Common myeloid progenitor, CD34-positive (primary cell): ENCODE results near the gene C9orf152.

Experiments
- CTCF ChIA-PET: fragments of 350-600 bp; sonication (Branson Sonifier 250); formaldehyde crosslinking; loops from one replicate; lab custom pipeline; 2021; ENCODE audit warnings: antibody characterized with exemption; lab: Charles Lee
- POLR2A ChIA-PET: fragments of 350-600 bp; sonication (Branson Sonifier 250); formaldehyde crosslinking; loops from one replicate; lab custom pipeline; 2021; ENCODE audit warnings: antibody characterized with exemption; lab: Charles Lee
- DNase-seq, 3 donors: peaks; one replicate each; pipeline versions ENCODE4 v3.0.0 to v3.0.0-alpha.2; 2013
- H3K27ac ChIP-seq, 2 experiments: 1 replicate in 1 of 2; 2 replicates in 1 of 2; pipeline ENCODE4 v1.7.0; 2013; ENCODE audit warnings: inconsistent platforms in 2 of 2, low read length in 2 of 2, mild to moderate bottlenecking in 2 of 2, low read depth in 1 of 2, moderate library complexity in 1 of 2; ENCODE audit not compliant: severe bottlenecking in 2 of 2, insufficient read depth in 1 of 2, poor library complexity in 1 of 2
- H3K27me3 ChIP-seq, 5 experiments: replicated peaks in 2 of 5; 1 replicate in 3 of 5; 2 replicates in 2 of 5; pipeline versions ENCODE4 v1.6.1 to v1.7.0; 2013; ENCODE audit warnings: low read length in 4 of 5, mild to moderate bottlenecking in 2 of 5, moderate library complexity in 2 of 5, inconsistent platforms in 1 of 5; ENCODE audit not compliant: insufficient read depth in 5 of 5, control insufficient read depth in 4 of 5
- H3K36me3 ChIP-seq, 4 experiments: 1 replicate in 2 of 4; 2 replicates in 2 of 4; pipeline versions ENCODE4 v1.6.1 to v1.7.0; 2013; ENCODE audit warnings: low read length in 3 of 4, control low read depth in 1 of 4, mild to moderate bottlenecking in 1 of 4; ENCODE audit not compliant: control insufficient read depth in 4 of 4, insufficient read depth in 4 of 4
- H3K4me1 ChIP-seq, 4 experiments: 1 replicate in 3 of 4; 2 replicates in 1 of 4; pipeline versions ENCODE4 v1.6.1 to v1.7.1; 2013; ENCODE audit warnings: low read length in 3 of 4, mild to moderate bottlenecking in 3 of 4, control low read depth in 1 of 4, inconsistent platforms in 1 of 4, moderate library complexity in 1 of 4; ENCODE audit not compliant: control insufficient read depth in 4 of 4, insufficient read depth in 4 of 4; ENCODE audit errors: control extremely low read depth in 1 of 4
- H3K4me3 ChIP-seq, 7 experiments: 1 replicate in 4 of 7; 2 replicates in 3 of 7; pipeline versions ENCODE4 v1.5.1 to v1.7.0; 2013; ENCODE audit warnings: mild to moderate bottlenecking in 7 of 7, low read length in 6 of 7, moderate library complexity in 6 of 7, inconsistent platforms in 2 of 7, low read depth in 2 of 7, control low read depth in 1 of 7; ENCODE audit not compliant: insufficient read depth in 4 of 7, control insufficient read depth in 1 of 7; ENCODE audit errors: extremely low read depth in 1 of 7
- H3K9me3 ChIP-seq, 5 experiments: 1 replicate in 4 of 5; 2 replicates in 1 of 5; pipeline versions ENCODE4 v1.6.1 to v1.7.1; 2013; ENCODE audit warnings: low read length in 4 of 5, mild to moderate bottlenecking in 2 of 5, inconsistent platforms in 1 of 5, low read depth in 1 of 5, moderate library complexity in 1 of 5; ENCODE audit not compliant: control insufficient read depth in 4 of 5, insufficient read depth in 2 of 5; ENCODE audit errors: control extremely low read depth in 1 of 5
- WGBS: methylation state at CpG from one replicate; pipeline ENCODE4 v1.1.5; 2013; ENCODE audit not compliant: insufficient coverage; 5-methylcytosine and 5-hydroxymethylcytosine counted together

Gene C9orf152

DNA sequence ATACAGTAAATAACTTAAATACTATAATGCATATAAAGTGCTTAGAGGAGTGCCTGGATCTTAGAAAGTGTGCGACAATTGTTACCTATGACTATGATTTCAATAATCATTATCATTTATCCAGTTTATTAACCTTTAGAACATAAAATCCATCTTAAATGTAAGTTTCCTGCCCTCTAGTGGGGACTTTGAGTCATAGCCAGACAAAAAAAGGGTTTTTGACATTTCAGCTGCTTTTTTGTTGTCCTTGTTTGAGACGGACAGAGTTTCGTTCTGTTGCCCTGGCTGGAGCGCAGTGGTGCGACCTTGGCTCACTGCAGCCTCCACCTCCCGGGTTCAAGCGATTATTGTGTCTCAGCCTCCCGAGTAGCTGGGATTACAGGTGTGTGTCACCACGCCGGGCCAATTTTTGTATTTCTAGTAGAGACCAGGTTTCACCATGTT lies 9.7 kb upstream of the C9orf152 start:
- CTCF ChIA-PET = interaction anchor here (1.2 to 11.1 kb wide), 6 partner anchors 11 to 314 kb away, joined by 3 to 134 read pairs (median 8); no protein-coding TSS in a partner anchor
- DNase-seq = peak; percentile 61 to 72 (median 65)
- H3K4me3 ChIP-seq = peak overlapping the region in 1 of 7 experiments; percentile 13
- 39% methylated on average over 9 of the region's 10 CpGs for WGBS
- POLR2A ChIA-PET = no interaction called here
- H3K4me1 ChIP-seq = peaks cover 0 to 7% (median 4%) of the 10 kb centered on the region in 4 experiments
- no peaks in the 10 kb centered on the region for H3K9me3 ChIP-seq
- H3K36me3 ChIP-seq = no peaks in the 10 kb centered on the region
- H3K27ac ChIP-seq = no peak overlapping the region
- no peaks in the 10 kb centered on the region for H3K27me3 ChIP-seq

DNA sequence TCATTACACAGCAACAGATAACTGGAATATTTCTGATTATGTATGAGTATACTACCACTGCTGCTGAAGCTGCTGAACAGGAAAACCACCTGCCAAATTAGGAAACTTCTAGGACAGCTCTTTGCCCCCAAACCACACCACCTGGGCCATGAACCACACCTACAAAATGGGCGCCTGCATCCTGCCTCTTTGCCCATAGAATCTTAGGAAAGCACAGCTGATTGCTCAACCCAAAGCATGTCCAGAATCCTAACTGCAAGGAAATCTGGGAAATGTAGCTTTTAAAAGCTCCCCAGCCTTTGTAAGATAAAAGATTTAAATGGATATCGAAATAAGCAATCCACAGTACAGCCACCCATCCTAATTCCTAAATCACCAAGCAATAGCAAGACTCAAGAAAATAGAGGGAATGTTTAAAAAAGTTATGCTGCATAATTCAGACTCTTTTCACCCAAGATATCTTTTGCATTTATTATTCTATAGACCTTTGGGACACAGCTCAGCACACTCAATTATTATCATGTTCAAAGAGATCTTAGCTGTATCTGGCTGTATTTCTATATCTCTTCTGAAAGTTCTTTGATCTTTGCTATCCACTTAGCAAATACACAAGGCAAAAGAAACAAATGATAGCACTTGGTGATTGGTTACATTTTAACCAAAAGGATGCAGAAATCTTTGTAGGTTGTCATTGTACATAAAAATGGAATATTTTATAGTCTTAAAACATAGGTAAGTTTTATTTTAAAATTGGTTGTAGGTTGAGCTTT lies 6.8 kb upstream of the C9orf152 start:
- Histone ChIP-seq H3K9me3 (peaks cover 0 to 3% (median 0%) of the 10 kb centered on the region in 5 experiments), H3K36me3 (no peaks in the 10 kb centered on the region), H3K4me3 (no peak overlapping the region), H3K27me3 (no peaks in the 10 kb centered on the region), H3K4me1 (peaks cover 0 to 7% (median 4%) of the 10 kb centered on the region in 4 experiments), H3K27ac (no peak overlapping the region)
- POLR2A ChIA-PET = no interaction called here
- CTCF ChIA-PET = interaction anchor here (0.7 to 11.1 kb wide), 7 partner anchors 8 to 640 kb away, joined by 3 to 134 read pairs (median 3); no protein-coding TSS in a partner anchor
- no CpG with 5 or more reads among the region's 2 CpGs for WGBS
- DNase-seq = no peak

- no peaks in the 10 kb centered on the region for H3K27me3 ChIP-seq
- peaks cover 0 to 3% (median 0%) of the 10 kb centered on the region in 5 experiments for H3K9me3 ChIP-seq
- WGBS = 95% methylated on average over 5 of the region's 6 CpGs
- H3K36me3 ChIP-seq = no peaks in the 10 kb centered on the region
- POLR2A ChIA-PET = no interaction called here
- H3K4me3 ChIP-seq = no peak overlapping the region
- no peak overlapping the region for H3K27ac ChIP-seq
- CTCF ChIA-PET = interaction anchor here (0.5 to 11.1 kb wide), 6 partner anchors 10 to 868 kb away, joined by 3 to 134 read pairs (median 4); no protein-coding TSS in a partner anchor
- DNase-seq = no peak
- H3K4me1 ChIP-seq = peaks cover 0 to 7% (median 4%) of the 10 kb centered on the region in 4 experiments
Observed at GRCh38 chr9:110214090-110214489, 6.1 kb upstream of the C9orf152 start.

DNA sequence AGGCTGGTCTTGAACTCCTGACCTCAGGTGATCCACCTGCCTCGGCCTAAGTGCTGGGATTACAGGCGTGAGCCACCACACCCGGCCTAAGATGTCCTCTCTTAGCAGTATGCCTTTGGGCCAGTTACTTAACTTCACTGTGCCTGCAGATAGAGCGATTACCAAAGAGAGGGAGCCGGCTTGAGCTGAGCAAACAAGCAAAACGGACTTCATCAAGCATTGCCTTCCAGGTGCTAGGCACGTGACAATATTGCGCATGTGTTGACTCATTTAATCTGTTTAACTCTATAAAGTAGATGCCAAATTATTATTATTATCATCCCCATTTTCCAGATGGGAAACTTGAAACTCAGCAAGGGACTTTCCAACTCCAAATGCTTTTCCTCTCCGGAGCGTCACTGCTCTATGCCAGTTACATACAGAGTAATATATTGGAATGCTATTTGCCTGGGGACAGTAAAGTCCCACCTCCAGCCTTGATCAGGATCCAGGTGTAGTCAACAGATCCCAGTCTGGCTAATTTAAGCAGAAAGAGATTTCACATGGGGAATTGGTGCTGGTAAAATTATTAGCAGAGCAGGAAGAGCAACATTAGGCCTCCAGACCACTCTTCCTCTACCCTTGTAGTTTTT lies 5.6 kb upstream of the C9orf152 start:
- H3K4me1 ChIP-seq = peaks cover 0 to 7% (median 4%) of the 10 kb centered on the region in 4 experiments
- no peak for DNase-seq
- no peaks in the 10 kb centered on the region for H3K36me3 ChIP-seq
- ChIA-PET POLR2A (no interaction called here), CTCF (interaction anchor here (0.5 to 11.1 kb wide), 4 partner anchors 10 to 869 kb away, joined by 3 to 134 read pairs (median 4); no protein-coding TSS in a partner anchor)
- peaks cover 0 to 3% (median 0%) of the 10 kb centered on the region in 5 experiments for H3K9me3 ChIP-seq
- no peak overlapping the region for H3K4me3 ChIP-seq
- no peaks in the 10 kb centered on the region for H3K27me3 ChIP-seq
- WGBS = 100% methylated on average over 4 of the region's 10 CpGs
- H3K27ac ChIP-seq = no peak overlapping the region

- no peak for DNase-seq
- CTCF ChIA-PET = interaction anchor here (1.2 to 1.6 kb wide), 2 partner anchors 8 to 12 kb away, joined by 3 read pairs; no protein-coding TSS in a partner anchor
- Histone ChIP-seq H3K4me3 (peak overlapping the region in 2 of 7 experiments; percentile 22 to 54), H3K36me3 (no peaks in the 10 kb centered on the region), H3K27me3 (no peaks in the 10 kb centered on the region), H3K4me1 (peaks cover 0 to 5% (median 0%) of the 10 kb centered on the region in 4 experiments), H3K9me3 (no peaks in the 10 kb centered on the region), H3K27ac (no peak overlapping the region)
- POLR2A ChIA-PET = interaction anchor here (0.6 to 0.7 kb wide), 2 partner anchors 23 to 28 kb away, joined by 3 to 4 read pairs; no protein-coding TSS in a partner anchor
- WGBS = 52% methylated on average over 6 of the region's 6 CpGs
Observed at GRCh38 chr9:110207071-110207641, 803 bp downstream of the C9orf152 start.

- Histone ChIP-seq H3K36me3 (no peaks in the 10 kb centered on the region), H3K27me3 (no peaks in the 10 kb centered on the region), H3K27ac (no peak overlapping the region), H3K4me1 (peaks cover 0 to 5% (median 0%) of the 10 kb centered on the region in 4 experiments), H3K4me3 (no peak overlapping the region), H3K9me3 (no peaks in the 10 kb centered on the region)
- 100% methylated on average over 1 of the region's 1 CpG for WGBS
- ChIA-PET CTCF (interaction anchor here (0.9 to 1.6 kb wide), 2 partner anchors 9 to 19 kb away, joined by 3 read pairs; no protein-coding TSS in a partner anchor), POLR2A (no interaction called here)
- DNase-seq = no peak
Observed at GRCh38 chr9:110206389-110206788, 1.6 kb downstream of the C9orf152 start.
